Osteocyte (in vitro differentiated cells): ENCODE results near the gene MLST8. TPM values are rescaled to one million over a fixed set of nuclear protein-coding genes. Genes with fewer than 3 reads are reported as not detected.

Experiments used
- DNase-seq: peaks from one replicate; pipeline ENCODE4 v3.0.0; 2021; ENCODE audit warnings: mixed read lengths; ENCODE audit not compliant: unreplicated experiment; ENCODE audit errors: extremely low spot score
- H3K27ac Mint-ChIP-seq: one replicate; pipeline ENCODE4 v1.8.0; 2021; ENCODE audit warnings: mild to moderate bottlenecking, mixed read lengths; ENCODE audit not compliant: unreplicated experiment
- H3K27me3 Mint-ChIP-seq: one replicate; pipeline ENCODE4 v1.8.0; 2021; ENCODE audit warnings: mixed read lengths; ENCODE audit not compliant: unreplicated experiment
- H3K36me3 Mint-ChIP-seq: one replicate; pipeline ENCODE4 v1.8.0; 2021; ENCODE audit warnings: mixed read lengths; ENCODE audit not compliant: unreplicated experiment
- H3K4me1 Mint-ChIP-seq: one replicate; pipeline ENCODE4 v1.8.0; 2021; ENCODE audit warnings: mixed read lengths; ENCODE audit not compliant: unreplicated experiment
- H3K4me3 Mint-ChIP-seq: one replicate; pipeline ENCODE4 v1.8.0; 2021; ENCODE audit warnings: mild to moderate bottlenecking, moderate library complexity, mixed read lengths; ENCODE audit not compliant: unreplicated experiment
- H3K9me3 Mint-ChIP-seq: one replicate; pipeline ENCODE4 v1.8.0; 2021; ENCODE audit warnings: mixed read lengths; ENCODE audit not compliant: unreplicated experiment
- CTCF ChIP-seq: fragments of 200-600 bp; sonication (generic); IDR thresholded peaks from 2 replicates; pipeline ENCODE4 v1.5.0; 2021; ENCODE audit warnings: antibody characterized with exemption, mild to moderate bottlenecking, moderate library complexity
- total RNA-seq: library from RNA; stranded (reverse); gene quantifications from 2 replicates; pipeline ENCODE4 v1.2.1, GENCODE V29; 2021

MLST8 gene
- total RNA-seq, 1 donor from 2014 or later = 60.2 TPM

- no peaks in the 10 kb centered on the region for H3K9me3 Mint-ChIP-seq
- H3K27me3 Mint-ChIP-seq = peaks cover 17% of the 10 kb centered on the region
- no peak for DNase-seq
- H3K4me3 Mint-ChIP-seq = peak overlapping the region; percentile 62
- no peak for TF ChIP-seq CTCF
- H3K27ac Mint-ChIP-seq = no peak overlapping the region
- no peaks in the 10 kb centered on the region for H3K36me3 Mint-ChIP-seq
- no peaks in the 10 kb centered on the region for H3K4me1 Mint-ChIP-seq
Measured at GRCh38 chr16:2195322-2196161, 9.7 kb upstream of the MLST8 start.

GRCh38 chr16:2196162-2196980, 8.9 kb upstream of the MLST8 start, which contains the start of gene CASKIN1:
TSS of gene CASKIN1 (minus strand) at chr16:2196605. CDS start at chr16:2196432, 173 bp downstream.
- no peaks in the 10 kb centered on the region for H3K36me3 Mint-ChIP-seq
- peaks cover 17% of the 10 kb centered on the region for H3K27me3 Mint-ChIP-seq
- H3K9me3 Mint-ChIP-seq = no peaks in the 10 kb centered on the region
- H3K27ac Mint-ChIP-seq = no peak within 1 kb of the TSS
- peak within 1 kb of the TSS; percentile 62 for H3K4me3 Mint-ChIP-seq
- H3K4me1 Mint-ChIP-seq = no peaks in the 10 kb centered on the region
- no peak for TF ChIP-seq CTCF
- DNase-seq = no peak

- Mint-ChIP-seq H3K27me3 (peaks cover 17% of the 10 kb centered on the region), H3K4me3 (peak overlapping the region; percentile 58), H3K27ac (no peak overlapping the region), H3K9me3 (no peaks in the 10 kb centered on the region), H3K4me1 (no peaks in the 10 kb centered on the region), H3K36me3 (no peaks in the 10 kb centered on the region)
- no peak for TF ChIP-seq CTCF
- DNase-seq = no peak
Measured at GRCh38 chr16:2196981-2197511, 8.2 kb upstream of the MLST8 start.

GRCh38 chr16:2197765-2198164, 7.5 kb upstream of the MLST8 start:
- H3K4me1 Mint-ChIP-seq = no peaks in the 10 kb centered on the region
- no peak overlapping the region for H3K27ac Mint-ChIP-seq

More at GRCh38 chr16:2197765-2198164, 7.5 kb upstream of the MLST8 start:
- no peak for DNase-seq
- Mint-ChIP-seq H3K4me3 (peak overlapping the region; percentile 41), H3K27me3 (peaks cover 17% of the 10 kb centered on the region), H3K9me3 (no peaks in the 10 kb centered on the region), H3K36me3 (no peaks in the 10 kb centered on the region)
- TF ChIP-seq CTCF = no peak
